GM12878 (cell line): ENCODE data around the gene CSTF1. TPM values are rescaled to one million over a fixed set of nuclear protein-coding genes. Genes with fewer than 3 reads are reported as not detected.

Source experiments
- ATAC-seq: fragments of 200-7000 bp; cut with Tn5 transposase; 3 replicates; pipeline ENCODE4 v1.9.1; 2020; ENCODE audit warnings: mild to moderate bottlenecking, moderate library complexity
- BruUV-seq: library from RNA; stranded (reverse); fragments of 400-500 nt; replicated peaks from 2 replicates; lab custom pipeline; 2021; lab: Mats Ljungman, UMichigan
- CTCF ChIA-PET: fragments of 300-600 bp; sonication (Branson Sonifier 250); formaldehyde crosslinking; extraction: SDS; loops from one replicate; lab custom pipeline; 2021; ENCODE audit warnings: inconsistent platforms; lab: Yijun Ruan, JAX
- POLR2A ChIA-PET: fragments of 350-600 bp; formaldehyde crosslinking; extraction: SDS; loops from one replicate; lab custom pipeline; 2021; ENCODE audit warnings: inconsistent platforms; lab: Charles Lee
- RAD21 ChIA-PET: fragments of 300-600 bp; sonication (Branson Sonifier 250); formaldehyde crosslinking; loops from one replicate; lab custom pipeline; 2023; ENCODE audit warnings: antibody characterized with exemption; ENCODE audit not compliant: unreplicated experiment; lab: Charles Lee
- SMC1A ChIA-PET: fragments of 300-600 bp; sonication (Branson Sonifier 250); formaldehyde crosslinking; loops from one replicate; lab custom pipeline; 2023; ENCODE audit not compliant: unreplicated experiment, uncharacterized antibody; lab: Charles Lee
- DNase-seq: peaks from one replicate; pipeline ENCODE4 v3.0.0-alpha.2; 2011; ENCODE audit warnings: low read depth, low spot score
- FAIRE-seq: peaks from 3 replicates; lab custom pipeline; 2011; peaks lifted over from hg19 to GRCh38; lab: Jason Lieb, UNC
- H2AFZ ChIP-seq: 2 replicates; pipeline ENCODE4 v1.6.0; 2011; ENCODE audit warnings: low read depth, low read length, control low read depth; ENCODE audit not compliant: control insufficient read depth
- H3K27ac ChIP-seq: 2 replicates; pipeline ENCODE4 v1.5.1; 2011; ENCODE audit warnings: control low read depth; ENCODE audit not compliant: control insufficient read depth, insufficient read depth
- H3K27me3 ChIP-seq, 2 experiments: replicated peaks in 1 of 2; 2 replicates each; pipeline versions ENCODE4 v1.6.0 to v1.6.1; 2011; ENCODE audit warnings: low read length in 1 of 2; ENCODE audit not compliant: control insufficient read depth in 2 of 2, insufficient read depth in 2 of 2
- H3K36me3 ChIP-seq, 2 experiments: 2 replicates each; pipeline ENCODE4 v1.5.1; 2011; ENCODE audit warnings: low read length in 1 of 2; ENCODE audit not compliant: control insufficient read depth in 2 of 2, insufficient read depth in 2 of 2
- H3K4me1 ChIP-seq: 2 replicates; pipeline ENCODE4 v1.6.1; 2011; ENCODE audit warnings: mild to moderate bottlenecking, low read length, moderate library complexity, mixed read lengths; ENCODE audit not compliant: control insufficient read depth, insufficient read depth
- H3K4me2 ChIP-seq: 2 replicates; pipeline ENCODE4 v1.6.0; 2011; ENCODE audit warnings: control low read depth; ENCODE audit not compliant: control insufficient read depth, insufficient read depth
- H3K4me3 ChIP-seq: fragments of 200-600 bp; sonication (generic); 2 replicates; pipeline ENCODE4 v1.5.1; 2016
- H3K79me2 ChIP-seq: 2 replicates; pipeline ENCODE4 v1.6.0; 2011; ENCODE audit warnings: low read length; ENCODE audit not compliant: control insufficient read depth, insufficient read depth
- H3K9ac ChIP-seq: 2 replicates; pipeline ENCODE4 v1.8.0; 2011; ENCODE audit warnings: low read length, control low read depth, mixed read lengths; ENCODE audit not compliant: control insufficient read depth, insufficient read depth
- H3K9me3 ChIP-seq: replicated peaks from 3 replicates; pipeline ENCODE4 v1.5.1; 2011; ENCODE audit warnings: mild to moderate bottlenecking, low read length; ENCODE audit not compliant: control insufficient read depth, insufficient read depth
- H4K20me1 ChIP-seq: 2 replicates; pipeline ENCODE4 v1.6.0; 2011; ENCODE audit not compliant: control insufficient read depth, insufficient read depth
- BHLHE40 ChIP-seq, 2 experiments: fragments of 450-650 bp in 1 of 2; IDR thresholded peaks; 2 replicates each; pipeline ENCODE4 v1.6.1; 2011 to 2017; ENCODE audit warnings: low read depth in 2 of 2, borderline replicate concordance in 1 of 2, improper control_type of control experiment in 1 of 2, low read length in 1 of 2, mild to moderate bottlenecking in 1 of 2
- CBFB ChIP-seq: IDR thresholded peaks from 2 replicates; pipeline ENCODE4 v1.6.1; 2016; ENCODE audit warnings: antibody characterized with exemption, low read depth
- CHD4 ChIP-seq: fragments of 200-600 bp; sonication (generic); IDR thresholded peaks from 2 replicates; pipeline ENCODE4 v1.6.1; 2016; ENCODE audit warnings: mild to moderate bottlenecking
- EP300 ChIP-seq, 2 experiments: fragments of 150-350 bp in 1 of 2; IDR thresholded peaks; 2 replicates each; pipeline ENCODE4 v1.6.1; 2011 to 2012; ENCODE audit warnings: low read depth in 2 of 2, low read length in 2 of 2, borderline replicate concordance in 1 of 2, improper control_type of control experiment in 1 of 2, inconsistent platforms in 1 of 2; ENCODE audit not compliant: control insufficient read depth in 1 of 2
- FOXK2 ChIP-seq: fragments of 450-650 bp; IDR thresholded peaks from 2 replicates; pipeline ENCODE4 v1.6.1; 2017; ENCODE audit warnings: mild to moderate bottlenecking, moderate library complexity
- FOXM1 ChIP-seq: IDR thresholded peaks from 2 replicates; pipeline ENCODE4 v1.6.1; 2012; ENCODE audit warnings: low read depth, mild to moderate bottlenecking, inconsistent platforms, low read length, moderate library complexity
- IKZF1 ChIP-seq: fragments of 450-650 bp; conservative IDR thresholded peaks from 2 replicates; pipeline ENCODE4 v1.6.1; 2017; ENCODE audit warnings: antibody characterized with exemption, mild to moderate bottlenecking
- KLF5 ChIP-seq: fragments of 450-650 bp; IDR thresholded peaks from 2 replicates; pipeline ENCODE4 v1.6.1; 2014; ENCODE audit warnings: mild to moderate bottlenecking; ENCODE audit not compliant: partially characterized antibody
- MEF2B ChIP-seq: fragments of 450-650 bp; IDR thresholded peaks from 2 replicates; pipeline ENCODE4 v1.6.1; 2018; ENCODE audit warnings: mild to moderate bottlenecking, moderate library complexity; ENCODE audit not compliant: partially characterized antibody, poor library complexity, severe bottlenecking
- PAX5 ChIP-seq: IDR thresholded peaks from 2 replicates; pipeline ENCODE4 v1.6.1; 2011; ENCODE audit warnings: low read depth, low read length, borderline replicate concordance
- RB1 ChIP-seq: fragments of 450-650 bp; formaldehyde crosslinking; IDR thresholded peaks from 2 replicates; pipeline ENCODE4 v1.6.1; 2017; ENCODE audit warnings: mild to moderate bottlenecking, borderline replicate concordance
- RELA ChIP-seq: fragments of 450-650 bp; IDR thresholded peaks from 2 replicates; pipeline ENCODE4 v1.8.0; 2014; ENCODE audit warnings: borderline replicate concordance; ENCODE audit not compliant: partially characterized antibody
- YY1 ChIP-seq: IDR thresholded peaks from 2 replicates; pipeline ENCODE4 v1.6.1; 2011; ENCODE audit warnings: low read depth, mild to moderate bottlenecking, low read length
- WGBS: methylation state at CpG from one replicate; pipeline ENCODE4 v1.1.6; 2016; ENCODE audit warnings: low lambda C conversion rate; ENCODE audit not compliant: insufficient replicate concordance, insufficient coverage; ENCODE audit errors: missing lambda C conversion rate; 5-methylcytosine and 5-hydroxymethylcytosine counted together
- in situ Hi-C: fragments of 300-500 bp; cut with MboI; formaldehyde crosslinking; loops from 9 replicates; pipeline ENCODE4 v1.14.3; 2018; ENCODE audit warnings: mixed read lengths
- intact Hi-C: fragments of 100-400 bp; cut with micrococcal nuclease; formaldehyde crosslinking; loops from one replicate; pipeline ENCODE4 v1.14.2; 2022; ENCODE audit not compliant: unreplicated experiment
- polyA plus RNA-seq, 11 experiments: library from polyadenylated mRNA; depleted of rRNA in 4 of 11; unstranded in 6 of 11; stranded (reverse) in 5 of 11; fragments of >200 nt; fragmentation: Nextera tagmentation in 4 of 11; fragmentation: Illumina TruSeq in 1 of 11; extraction: Ambion mirVana in 4 of 11; extraction: Trizol in 1 of 11; gene quantifications; 1 replicate in 1 of 11; 2 replicates in 10 of 11; pipeline versions ENCODE4 v1.2.1 to v1.2.3, GENCODE V29; 2011 to 2016; ENCODE audit warnings: inconsistent platforms in 2 of 11, missing spikeins in 2 of 11, low read depth in 1 of 11
- total RNA-seq, 4 experiments: library from RNA; depleted of rRNA in 3 of 4; stranded (reverse); fragments of >200 nt in 3 of 4; fragmentation: Illumina TruSeq in 1 of 4; extraction: Trizol in 1 of 4; gene quantifications; 2 replicates each; pipeline versions ENCODE4 v1.2.1 to v1.2.3, GENCODE V29; 2013 to 2021
- TF ChIP-seq, protein P1 (sequence below): fragments of 450-650 bp; IDR thresholded peaks from 2 replicates; pipeline ENCODE4 v1.6.1; 2017; ENCODE audit warnings: mild to moderate bottlenecking, low read depth, inconsistent platforms; ENCODE audit not compliant: poor library complexity, severe bottlenecking
- TF ChIP-seq, protein P2 (sequence below): IDR thresholded peaks from 2 replicates; pipeline ENCODE4 v1.6.1; 2011; ENCODE audit warnings: mild to moderate bottlenecking, low read depth, low read length, moderate library complexity; ENCODE audit not compliant: insufficient replicate concordance
- TF ChIP-seq, protein P3 (sequence below): fragments of 450-650 bp; formaldehyde crosslinking; IDR thresholded peaks from 2 replicates; pipeline ENCODE4 v1.5.0; 2022; ENCODE audit warnings: mild to moderate bottlenecking, missing genetic modification characterization

The CSTF1 gene
- total and polyA plus RNA-seq, 10 of the 15 experiments (the other 5 are each of a cell fraction or from before 2014, with no cell fraction given), result 41.8 to 89.1 (median 50.1) TPM

DNA sequence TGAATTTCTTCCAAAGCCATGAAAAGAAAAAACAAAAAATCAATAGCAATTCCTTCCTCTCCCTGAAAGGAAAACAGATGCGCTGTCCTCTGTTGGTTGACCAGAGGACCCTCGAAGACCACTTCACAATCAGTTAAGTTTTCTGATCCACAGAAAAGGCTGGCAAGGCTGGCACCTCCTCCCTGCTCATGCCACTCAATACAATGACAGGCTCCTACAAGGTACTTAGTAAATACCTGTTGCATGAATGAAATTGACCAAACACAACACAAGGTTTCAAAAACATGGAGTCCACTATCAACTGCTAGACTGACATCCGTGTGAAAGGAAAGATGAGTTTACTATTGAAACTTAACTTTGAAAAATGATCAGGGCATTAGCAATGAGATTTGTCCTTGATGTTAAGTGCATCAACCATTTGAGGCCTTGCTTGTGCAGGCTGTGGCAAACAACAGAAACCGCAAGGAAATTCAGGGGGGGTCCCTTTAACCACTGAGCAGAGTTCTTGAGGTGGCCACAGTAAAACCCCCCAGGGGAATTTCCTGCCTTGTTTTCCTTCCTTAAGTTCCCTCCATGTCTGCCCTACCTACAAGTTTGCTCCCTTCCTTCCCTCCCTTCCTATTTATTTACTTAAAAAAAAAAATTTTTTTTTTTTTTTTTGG, 48.0 kb downstream of the CSTF1 start:
- peak; percentile 88 for ATAC-seq
- no peaks in the 10 kb centered on the region for H3K9me3 ChIP-seq
- intact Hi-C loops, result loop anchor here (1.0 kb wide), 1 partner anchor 28 kb away; the partner anchor contains the start of gene RTF2
- BruUV-seq, result no TSS peak
- no peak overlapping the region for H3K27ac ChIP-seq
- H3K4me1 ChIP-seq, result peaks cover 20% of the 10 kb centered on the region
- H3K4me3 ChIP-seq, result no peak overlapping the region
- H2AFZ ChIP-seq, result no peak overlapping the region
- peak; percentile 68 for FAIRE-seq
- H3K9ac ChIP-seq, result no peak overlapping the region
- in situ Hi-C loops, result no loop called here
- no peaks in the 10 kb centered on the region for H3K79me2 ChIP-seq
- H3K4me2 ChIP-seq, result 0 out of 2 replicates have a peak overlapping the region, but pooled peaks have one; percentile 31
- ChIA-PET POLR2A (interaction anchor here (1.4 to 2.1 kb wide), 2 partner anchors 15 kb away, joined by 3 to 11 read pairs; no protein-coding TSS in a partner anchor), SMC1A (interaction anchor here (1.1 to 1.8 kb wide), 4 partner anchors 10 to 15 kb away, joined by 3 to 5 read pairs (median 4); no protein-coding TSS in a partner anchor), CTCF (interaction anchor here (1.3 kb wide), 1 partner anchor 13 kb away, joined by 3 read pairs; no protein-coding TSS in a partner anchor), RAD21 (interaction anchor here (0.7 to 1.1 kb wide), 2 partner anchors 14 kb away, joined by 3 read pairs; no protein-coding TSS in a partner anchor)
- DNase-seq, result peak; percentile 58
- H3K27me3 ChIP-seq, result no peaks in the 10 kb centered on the region
- H4K20me1 ChIP-seq, result no peaks in the 10 kb centered on the region
- 47% methylated on average over 4 of the region's 4 CpGs for WGBS
- H3K36me3 ChIP-seq, result no peaks in the 10 kb centered on the region
- TF ChIP-seq, protein P1, sequence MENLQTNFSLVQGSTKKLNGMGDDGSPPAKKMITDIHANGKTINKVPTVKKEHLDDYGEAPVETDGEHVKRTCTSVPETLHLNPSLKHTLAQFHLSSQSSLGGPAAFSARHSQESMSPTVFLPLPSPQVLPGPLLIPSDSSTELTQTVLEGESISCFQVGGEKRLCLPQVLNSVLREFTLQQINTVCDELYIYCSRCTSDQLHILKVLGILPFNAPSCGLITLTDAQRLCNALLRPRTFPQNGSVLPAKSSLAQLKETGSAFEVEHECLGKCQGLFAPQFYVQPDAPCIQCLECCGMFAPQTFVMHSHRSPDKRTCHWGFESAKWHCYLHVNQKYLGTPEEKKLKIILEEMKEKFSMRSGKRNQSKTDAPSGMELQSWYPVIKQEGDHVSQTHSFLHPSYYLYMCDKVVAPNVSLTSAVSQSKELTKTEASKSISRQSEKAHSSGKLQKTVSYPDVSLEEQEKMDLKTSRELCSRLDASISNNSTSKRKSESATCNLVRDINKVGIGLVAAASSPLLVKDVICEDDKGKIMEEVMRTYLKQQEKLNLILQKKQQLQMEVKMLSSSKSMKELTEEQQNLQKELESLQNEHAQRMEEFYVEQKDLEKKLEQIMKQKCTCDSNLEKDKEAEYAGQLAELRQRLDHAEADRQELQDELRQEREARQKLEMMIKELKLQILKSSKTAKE, result peak; percentile 40
- TF ChIP-seq YY1 (0 out of 2 replicates have a peak, but pooled peaks have one; percentile 16), FOXM1 (peak; percentile 59; the same call in 1 of the 2 replicates), CBFB (peak; percentile 86), IKZF1 (peak; percentile 59), RELA (no peak), MEF2B (peak; percentile 71), FOXK2 (no peak), RB1 (no peak), BHLHE40 (IDR thresholded peaks at IDR 0.05; ENCODE audit: borderline replicate concordance in 1 of 2, low read depth in 2 of 2, low read length in 1 of 2) (peak; percentile 66 to 69), EP300 (IDR thresholded peaks at IDR 0.05; ENCODE audit: borderline replicate concordance in 1 of 2, control insufficient read depth in 1 of 2, low read depth in 2 of 2, low read length in 2 of 2) (peak; percentile 48 to 52; a peak in 2 of 4 replicates), CHD4 (no peak), PAX5 (peak; percentile 48; the same call in 1 of the 2 replicates), KLF5 (no peak)
- TF ChIP-seq, protein P2, sequence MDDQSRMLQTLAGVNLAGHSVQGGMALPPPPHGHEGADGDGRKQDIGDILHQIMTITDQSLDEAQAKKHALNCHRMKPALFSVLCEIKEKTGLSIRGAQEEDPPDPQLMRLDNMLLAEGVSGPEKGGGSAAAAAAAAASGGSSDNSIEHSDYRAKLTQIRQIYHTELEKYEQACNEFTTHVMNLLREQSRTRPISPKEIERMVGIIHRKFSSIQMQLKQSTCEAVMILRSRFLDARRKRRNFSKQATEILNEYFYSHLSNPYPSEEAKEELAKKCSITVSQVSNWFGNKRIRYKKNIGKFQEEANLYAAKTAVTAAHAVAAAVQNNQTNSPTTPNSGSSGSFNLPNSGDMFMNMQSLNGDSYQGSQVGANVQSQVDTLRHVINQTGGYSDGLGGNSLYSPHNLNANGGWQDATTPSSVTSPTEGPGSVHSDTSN, result no peak
- TF ChIP-seq, protein P3, sequence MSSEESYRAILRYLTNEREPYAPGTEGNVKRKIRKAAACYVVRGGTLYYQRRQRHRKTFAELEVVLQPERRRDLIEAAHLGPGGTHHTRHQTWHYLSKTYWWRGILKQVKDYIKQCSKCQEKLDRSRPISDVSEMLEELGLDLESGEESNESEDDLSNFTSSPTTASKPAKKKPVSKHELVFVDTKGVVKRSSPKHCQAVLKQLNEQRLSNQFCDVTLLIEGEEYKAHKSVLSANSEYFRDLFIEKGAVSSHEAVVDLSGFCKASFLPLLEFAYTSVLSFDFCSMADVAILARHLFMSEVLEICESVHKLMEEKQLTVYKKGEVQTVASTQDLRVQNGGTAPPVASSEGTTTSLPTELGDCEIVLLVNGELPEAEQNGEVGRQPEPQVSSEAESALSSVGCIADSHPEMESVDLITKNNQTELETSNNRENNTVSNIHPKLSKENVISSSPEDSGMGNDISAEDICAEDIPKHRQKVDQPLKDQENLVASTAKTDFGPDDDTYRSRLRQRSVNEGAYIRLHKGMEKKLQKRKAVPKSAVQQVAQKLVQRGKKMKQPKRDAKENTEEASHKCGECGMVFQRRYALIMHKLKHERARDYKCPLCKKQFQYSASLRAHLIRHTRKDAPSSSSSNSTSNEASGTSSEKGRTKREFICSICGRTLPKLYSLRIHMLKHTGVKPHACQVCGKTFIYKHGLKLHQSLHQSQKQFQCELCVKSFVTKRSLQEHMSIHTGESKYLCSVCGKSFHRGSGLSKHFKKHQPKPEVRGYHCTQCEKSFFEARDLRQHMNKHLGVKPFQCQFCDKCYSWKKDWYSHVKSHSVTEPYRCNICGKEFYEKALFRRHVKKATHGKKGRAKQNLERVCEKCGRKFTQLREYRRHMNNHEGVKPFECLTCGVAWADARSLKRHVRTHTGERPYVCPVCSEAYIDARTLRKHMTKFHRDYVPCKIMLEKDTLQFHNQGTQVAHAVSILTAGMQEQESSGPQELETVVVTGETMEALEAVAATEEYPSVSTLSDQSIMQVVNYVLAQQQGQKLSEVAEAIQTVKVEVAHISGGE (CRISPR knock-in tag), result no peak
